Stimulated activated naive CD4-positive, alpha-beta T cell treated with Interleukin-2 at 50 U/mL for 16 hours (primary cell): ENCODE measurements around the gene EEFSEC.

Experiments
- DNase-seq: peaks from one replicate; lab custom pipeline; 2025; lab: John Stamatoyannopoulos, UW

Gene EEFSEC

GRCh38 chr3:128273109-128273840 is 120.0 kb downstream of the EEFSEC start:
- DNase-seq: no peak

GRCh38 chr3:128273841-128274573 is 120.7 kb downstream of the EEFSEC start:
- no peak for DNase-seq

GRCh38 chr3:128274837-128275236 is 121.6 kb downstream of the EEFSEC start:
- DNase-seq: no peak

- no peak for DNase-seq
Observed at GRCh38 chr3:128275316-128276145, 122.2 kb downstream of the EEFSEC start.

GRCh38 chr3:128276146-128276435 is 122.8 kb downstream of the EEFSEC start:
- no peak for DNase-seq

GRCh38 chr3:128276577-128277183 is 123.4 kb downstream of the EEFSEC start:
- DNase-seq: no peak

GRCh38 chr3:128277378-128278069 is 124.2 kb downstream of the EEFSEC start:
- no peak for DNase-seq

GRCh38 chr3:128278130-128278529 is 124.8 kb downstream of the EEFSEC start:
- DNase-seq: no peak

GRCh38 chr3:128278761-128279600 is 125.7 kb downstream of the EEFSEC start:
- no peak for DNase-seq

GRCh38 chr3:128279601-128279880 is 126.3 kb downstream of the EEFSEC start:
- no peak for DNase-seq

GRCh38 chr3:128280481-128281052 is 127.3 kb downstream of the EEFSEC start:
- DNase-seq: no peak

- no peak for DNase-seq
Observed at GRCh38 chr3:128281056-128281455, 127.8 kb downstream of the EEFSEC start.

GRCh38 chr3:128281461-128282367 is 128.4 kb downstream of the EEFSEC start:
- no peak for DNase-seq

- DNase-seq: no peak
Observed at GRCh38 chr3:128282380-128283196, 129.3 kb downstream of the EEFSEC start.

- no peak for DNase-seq
Observed at GRCh38 chr3:128283421-128283820, 130.1 kb downstream of the EEFSEC start.

GRCh38 chr3:128285042-128285966 is 132.0 kb downstream of the EEFSEC start:
- no peak for DNase-seq

GRCh38 chr3:128285967-128286321 is 132.7 kb downstream of the EEFSEC start:
- DNase-seq: no peak

GRCh38 chr3:128286691-128287090 is 133.4 kb downstream of the EEFSEC start:
- no peak for DNase-seq
